GM10248 (cell line): ENCODE results near the gene MRGPRD.

Experiments used
- CTCF ChIA-PET: fragments of 300-600 bp; sonication (Branson Sonifier 250); formaldehyde crosslinking; extraction: SDS; loops from one replicate; lab custom pipeline; 2021; ENCODE audit warnings: antibody characterized with exemption; lab: Yijun Ruan, JAX
- POLR2A ChIA-PET: fragments of 350-650 bp; sonication (Branson Sonifier 250); formaldehyde crosslinking; extraction: SDS; loops from one replicate; lab custom pipeline; 2020; ENCODE audit warnings: antibody characterized with exemption; lab: Yijun Ruan, JAX
- DNase-seq: peaks from one replicate; pipeline ENCODE4 v3.0.0; 2012; ENCODE audit errors: extremely low spot score
- TF ChIP-seq, protein P1 (sequence below): IDR thresholded peaks from 2 replicates; pipeline ENCODE4 v1.5.1; 2012; ENCODE audit warnings: mild to moderate bottlenecking, low read depth; ENCODE audit errors: extremely low read depth, missing control alignments, control extremely low read depth

Gene MRGPRD

DNA sequence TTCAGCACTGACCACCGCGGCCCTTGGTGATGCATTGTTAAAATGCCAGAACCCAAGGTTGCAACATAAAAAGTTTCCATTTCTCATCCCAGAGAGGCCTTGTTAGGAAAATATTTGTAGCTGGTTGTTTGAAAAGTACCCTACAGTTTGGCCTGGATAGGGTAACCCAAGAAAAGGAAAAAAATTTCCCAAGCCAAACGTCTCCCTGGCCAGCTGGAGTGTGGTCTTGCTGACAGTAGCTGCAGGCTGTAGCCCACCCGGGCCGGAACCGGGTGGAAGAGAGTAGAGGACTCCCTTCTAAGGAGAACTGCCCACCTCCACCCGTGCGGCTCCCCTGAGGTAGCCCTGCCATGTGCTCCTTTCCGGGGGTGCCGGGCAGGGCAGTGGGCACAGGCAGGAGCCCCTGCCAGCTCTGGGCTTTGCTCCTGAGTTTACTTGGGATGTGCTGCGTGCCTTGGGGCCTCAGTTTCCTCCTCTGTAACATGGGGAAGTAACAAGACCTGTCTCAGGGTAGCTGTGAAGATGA is 38.6 kb downstream of the MRGPRD start:
- ChIA-PET CTCF (interaction anchor here (1.3 kb wide), 1 partner anchor 148 kb away, joined by 3 read pairs; no protein-coding TSS in a partner anchor), POLR2A (no interaction called here)
- TF ChIP-seq, protein P1, sequence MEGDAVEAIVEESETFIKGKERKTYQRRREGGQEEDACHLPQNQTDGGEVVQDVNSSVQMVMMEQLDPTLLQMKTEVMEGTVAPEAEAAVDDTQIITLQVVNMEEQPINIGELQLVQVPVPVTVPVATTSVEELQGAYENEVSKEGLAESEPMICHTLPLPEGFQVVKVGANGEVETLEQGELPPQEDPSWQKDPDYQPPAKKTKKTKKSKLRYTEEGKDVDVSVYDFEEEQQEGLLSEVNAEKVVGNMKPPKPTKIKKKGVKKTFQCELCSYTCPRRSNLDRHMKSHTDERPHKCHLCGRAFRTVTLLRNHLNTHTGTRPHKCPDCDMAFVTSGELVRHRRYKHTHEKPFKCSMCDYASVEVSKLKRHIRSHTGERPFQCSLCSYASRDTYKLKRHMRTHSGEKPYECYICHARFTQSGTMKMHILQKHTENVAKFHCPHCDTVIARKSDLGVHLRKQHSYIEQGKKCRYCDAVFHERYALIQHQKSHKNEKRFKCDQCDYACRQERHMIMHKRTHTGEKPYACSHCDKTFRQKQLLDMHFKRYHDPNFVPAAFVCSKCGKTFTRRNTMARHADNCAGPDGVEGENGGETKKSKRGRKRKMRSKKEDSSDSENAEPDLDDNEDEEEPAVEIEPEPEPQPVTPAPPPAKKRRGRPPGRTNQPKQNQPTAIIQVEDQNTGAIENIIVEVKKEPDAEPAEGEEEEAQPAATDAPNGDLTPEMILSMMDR: no peak
- DNase-seq: no peak

DNA sequence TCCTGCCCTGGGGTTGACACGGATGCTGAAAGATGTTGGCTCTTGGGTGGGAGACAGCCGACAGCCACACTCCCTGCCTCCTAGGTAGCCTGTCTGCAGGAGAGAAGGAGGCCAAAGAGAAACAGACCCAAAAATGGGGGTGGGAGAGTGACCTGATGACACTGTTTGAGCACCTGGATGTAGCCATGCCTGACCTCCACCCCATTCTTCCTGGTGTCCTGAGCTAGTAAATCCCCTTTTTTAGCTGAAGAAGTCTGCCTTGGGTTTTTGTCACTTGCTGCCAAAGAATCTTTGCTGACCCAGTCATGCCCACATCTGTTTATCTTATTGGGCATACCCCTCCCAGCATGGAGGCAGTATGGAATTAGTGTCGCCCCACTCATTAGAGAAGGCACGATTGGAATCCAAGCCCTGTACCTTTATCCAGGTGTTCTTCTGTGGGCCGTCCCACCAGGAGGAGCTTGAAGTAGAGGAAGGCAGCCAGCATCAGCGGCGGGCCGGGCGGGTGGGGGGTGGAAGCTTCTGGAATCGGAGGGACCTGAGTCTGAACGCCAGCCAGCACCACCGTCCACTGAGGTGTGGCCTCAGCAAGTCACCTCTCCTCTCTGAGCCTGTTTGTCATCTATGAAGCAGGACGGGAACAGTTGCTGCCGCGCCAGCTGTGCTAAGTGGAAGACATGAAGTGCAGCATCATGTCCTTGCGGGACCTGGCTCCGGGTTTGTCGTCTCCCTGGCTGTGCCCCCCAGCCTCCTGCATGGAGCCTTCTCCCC is 39.3 kb downstream of the MRGPRD start:
- CTCF ChIA-PET: no interaction called here
- DNase-seq: no peak
- POLR2A ChIA-PET: no interaction called here
- TF ChIP-seq, protein P1: no peak

DNA sequence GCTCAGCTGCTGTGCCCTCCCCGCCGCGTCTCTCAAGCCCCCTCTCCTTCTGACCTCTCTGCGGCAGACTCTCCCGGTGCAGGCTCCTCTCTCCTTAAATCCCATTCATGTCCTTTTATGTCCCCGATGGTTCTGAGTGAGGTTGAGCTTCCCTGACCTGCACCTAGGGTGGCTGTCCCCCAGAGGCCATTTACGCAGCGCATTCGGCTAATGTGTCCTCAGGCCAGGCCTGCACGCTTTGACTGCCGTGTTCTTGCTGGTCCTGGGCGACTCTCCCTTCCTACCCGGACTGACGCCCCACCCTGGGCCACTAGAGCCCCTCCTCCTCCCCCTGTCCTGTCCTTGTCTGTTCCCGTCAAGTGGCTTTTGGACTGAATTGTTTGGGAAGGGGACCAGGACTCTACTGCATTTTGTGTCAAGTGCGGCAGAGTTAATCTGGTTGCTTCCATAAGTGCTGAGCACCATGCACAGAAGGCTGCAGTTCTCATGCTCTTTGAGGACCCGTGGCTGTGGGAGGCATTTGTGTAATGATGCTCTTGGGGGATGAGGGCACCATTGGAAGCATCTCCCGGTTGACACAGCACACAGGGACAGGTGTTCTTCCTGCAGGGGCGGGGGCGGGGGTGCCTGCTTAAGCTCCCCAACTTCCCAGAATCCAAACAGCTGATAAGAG is 40.0 kb downstream of the MRGPRD start:
- ChIA-PET CTCF (no interaction called here), POLR2A (no interaction called here)
- TF ChIP-seq, protein P1: no peak
- DNase-seq: no peak

DNA sequence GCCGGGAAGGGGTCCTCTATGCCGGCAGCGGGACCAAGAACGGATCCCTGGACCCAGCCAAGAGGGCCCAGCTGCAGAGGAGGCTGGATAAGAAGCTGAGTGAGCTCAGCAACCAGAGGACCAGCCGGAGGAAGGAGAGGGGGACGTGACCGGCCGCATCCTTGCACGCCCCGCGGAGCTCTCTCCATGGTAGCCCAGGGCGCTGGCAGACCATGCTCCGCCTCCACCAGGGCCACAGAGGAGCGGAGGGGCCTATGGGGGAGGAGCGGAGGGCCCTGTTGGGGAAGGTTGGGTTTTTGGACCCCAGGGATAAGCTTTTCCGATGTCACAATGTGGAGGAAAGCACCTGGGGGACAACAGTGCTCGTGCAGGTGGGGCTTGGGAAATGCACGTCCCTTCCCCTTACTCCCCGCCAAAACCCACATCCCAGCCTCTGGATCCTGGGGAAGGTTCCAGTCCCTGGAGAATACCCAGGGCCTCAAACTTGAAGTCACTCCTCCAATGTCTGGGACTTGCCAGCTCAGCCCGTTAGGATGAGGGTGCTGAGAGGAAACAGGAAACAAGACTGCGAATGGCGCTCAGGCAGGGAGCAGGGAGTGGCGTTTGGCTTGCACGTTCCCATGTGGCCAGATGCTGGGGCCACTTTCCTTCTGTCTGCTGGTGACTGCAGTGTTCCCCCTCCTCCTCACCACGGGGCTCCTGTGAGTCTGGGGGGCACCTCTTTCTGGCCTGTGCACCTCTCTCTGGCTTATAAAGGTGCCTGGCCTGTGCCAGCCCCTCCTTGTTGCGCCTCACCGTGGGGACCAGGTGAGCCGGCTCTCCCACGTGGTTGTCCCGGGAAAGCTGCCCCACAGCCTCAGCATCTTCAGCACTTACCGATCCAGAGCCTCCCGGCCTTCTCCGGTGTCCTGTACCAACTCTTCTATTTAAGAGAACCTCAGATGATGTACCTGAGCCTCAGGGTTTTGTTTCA is 40.9 kb downstream of the MRGPRD start:
- POLR2A ChIA-PET: no interaction called here
- DNase-seq: no peak
- CTCF ChIA-PET: interaction anchor here (0.9 kb wide), 1 partner anchor 11 kb away, joined by 3 read pairs; no protein-coding TSS in a partner anchor
- TF ChIP-seq, protein P1: no peak

DNA sequence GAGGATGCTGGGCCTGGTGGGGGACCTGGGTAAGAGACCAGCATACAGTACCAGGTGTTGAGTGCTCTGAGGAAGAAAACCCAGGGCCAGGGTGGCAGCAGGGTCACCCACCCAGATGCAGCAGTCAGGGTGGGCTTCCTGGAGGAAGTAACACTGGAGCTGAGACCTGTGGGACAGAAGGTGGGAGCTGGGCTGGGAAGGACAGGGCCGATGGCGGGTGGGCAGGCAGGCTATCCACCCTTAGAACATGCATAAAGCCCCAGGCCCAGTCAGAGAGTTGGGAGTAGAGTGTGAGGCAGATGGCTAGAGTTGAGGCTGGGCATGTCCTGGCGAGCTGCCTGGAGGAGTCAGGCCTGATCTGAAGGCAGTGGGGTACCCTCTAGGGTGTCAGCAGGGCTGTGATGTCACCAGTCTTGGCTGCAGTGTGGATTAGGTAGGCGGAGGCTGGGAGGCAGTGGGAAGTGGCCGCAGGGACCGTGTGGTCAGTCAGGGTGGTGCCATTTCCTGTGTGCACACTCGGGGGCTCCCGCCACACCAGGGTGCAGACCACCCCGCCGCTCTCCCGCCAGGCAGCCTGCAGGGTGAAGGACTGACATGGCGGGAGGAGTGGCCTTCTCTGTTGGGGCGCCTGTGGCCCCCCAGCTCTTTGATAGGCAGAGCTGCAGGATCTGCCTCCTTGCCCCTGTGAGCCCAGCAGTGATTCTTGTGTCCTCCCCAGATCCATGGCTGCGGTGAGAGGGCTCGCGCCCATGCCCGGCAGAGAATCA is 41.8 kb downstream of the MRGPRD start:
- POLR2A ChIA-PET: no interaction called here
- TF ChIP-seq, protein P1: no peak
- CTCF ChIA-PET: interaction anchor here (0.9 kb wide), 2 partner anchors 10 to 25 kb away, joined by 3 read pairs; no protein-coding TSS in a partner anchor
- no peak for DNase-seq
